Ishikawa (cell line): ENCODE results near the gene ACER3.

ENCODE experiments used
- CEBPB ChIP-seq: IDR thresholded peaks from 2 replicates; pipeline ENCODE4 v1.6.1; 2012
- CREB1 ChIP-seq: IDR thresholded peaks from 2 replicates; pipeline ENCODE4 v1.6.1; 2012; ENCODE audit warnings: low read depth
- EGR1 ChIP-seq: IDR thresholded peaks from 2 replicates; pipeline ENCODE4 v1.6.1; 2012
- EP300 ChIP-seq: IDR thresholded peaks from 2 replicates; pipeline ENCODE4 v1.6.1; 2012; ENCODE audit warnings: borderline replicate concordance
- FOXM1 ChIP-seq: IDR thresholded peaks from 2 replicates; pipeline ENCODE4 v1.6.1; 2012; ENCODE audit warnings: low read depth, borderline replicate concordance
- NFIC ChIP-seq: IDR thresholded peaks from 2 replicates; pipeline ENCODE4 v1.6.1; 2012
- RAD21 ChIP-seq: IDR thresholded peaks from 2 replicates; pipeline ENCODE4 v1.6.1; 2012; ENCODE audit warnings: low read depth
- TAF1 ChIP-seq: IDR thresholded peaks from 2 replicates; pipeline ENCODE4 v1.6.1; 2012; ENCODE audit warnings: low read depth, mild to moderate bottlenecking
- TCF12 ChIP-seq: IDR thresholded peaks from 2 replicates; pipeline ENCODE4 v1.6.1; 2012; ENCODE audit warnings: low read depth
- TEAD4 ChIP-seq: IDR thresholded peaks from 2 replicates; pipeline ENCODE4 v1.6.1; 2012
- YY1 ChIP-seq: IDR thresholded peaks from 2 replicates; pipeline ENCODE4 v1.6.1; 2012; ENCODE audit warnings: low read depth
- ZBTB7A ChIP-seq: IDR thresholded peaks from 2 replicates; pipeline ENCODE4 v1.6.1; 2012; ENCODE audit warnings: low read depth
- TF ChIP-seq, protein P1 (sequence below): IDR thresholded peaks from 2 replicates; pipeline ENCODE4 v1.6.1; 2012
- TF ChIP-seq, protein P2 (sequence below): IDR thresholded peaks from 2 replicates; pipeline ENCODE4 v1.6.1; 2012; ENCODE audit warnings: low read depth, mild to moderate bottlenecking
- TF ChIP-seq, protein P3 (sequence below): IDR thresholded peaks from 2 replicates; pipeline ENCODE4 v1.6.1; 2012

The ACER3 gene

DNA sequence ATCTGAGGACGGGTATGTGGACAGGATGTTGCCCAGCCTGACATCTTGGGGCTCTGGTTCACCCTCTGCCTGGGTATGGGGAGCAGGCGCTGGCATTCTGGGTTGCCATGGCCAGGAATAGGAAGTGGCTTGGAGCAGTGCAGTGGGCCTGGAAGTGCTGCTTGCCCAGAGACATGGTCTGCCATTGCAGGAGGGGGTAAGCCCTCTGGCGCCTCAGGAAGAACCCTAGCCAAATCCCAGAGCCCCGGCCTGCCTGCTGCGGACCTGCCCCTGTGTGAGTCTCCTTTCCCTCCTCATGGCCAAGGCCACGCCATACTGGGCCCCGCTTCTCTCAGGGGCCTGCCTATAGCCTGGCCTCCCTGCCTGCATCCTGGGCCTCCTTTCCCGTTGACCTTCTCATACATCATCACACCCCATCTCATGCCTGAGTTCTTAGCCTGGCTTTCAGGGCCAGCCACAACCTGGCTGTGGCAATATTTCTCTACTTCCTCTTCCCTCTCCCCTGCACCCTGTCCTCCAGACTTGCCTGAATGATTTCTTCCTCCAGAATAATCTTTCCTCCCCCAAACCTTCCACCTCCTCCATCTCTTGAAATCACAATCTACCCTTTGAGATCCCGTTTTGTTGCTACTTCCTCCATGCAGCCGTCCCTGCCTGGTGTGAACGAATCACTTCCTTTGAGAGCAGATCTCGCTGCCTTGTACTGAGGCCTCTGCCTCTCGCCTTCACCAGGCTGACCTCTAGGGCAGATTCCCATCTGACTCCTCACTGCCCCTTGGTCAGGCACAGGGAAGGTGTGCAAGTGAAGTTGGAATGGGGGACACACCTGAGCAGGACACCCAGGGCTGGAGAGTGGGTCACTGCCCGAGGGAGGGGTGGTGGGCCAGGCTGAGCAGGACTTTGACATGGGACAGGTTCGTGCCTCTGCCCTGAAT lies 211.2 kb downstream of the ACER3 start:
- TF ChIP-seq, protein P1, sequence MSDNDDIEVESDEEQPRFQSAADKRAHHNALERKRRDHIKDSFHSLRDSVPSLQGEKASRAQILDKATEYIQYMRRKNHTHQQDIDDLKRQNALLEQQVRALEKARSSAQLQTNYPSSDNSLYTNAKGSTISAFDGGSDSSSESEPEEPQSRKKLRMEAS = no peak
- TF ChIP-seq EGR1 (no peak), CREB1 (no peak)

DNA sequence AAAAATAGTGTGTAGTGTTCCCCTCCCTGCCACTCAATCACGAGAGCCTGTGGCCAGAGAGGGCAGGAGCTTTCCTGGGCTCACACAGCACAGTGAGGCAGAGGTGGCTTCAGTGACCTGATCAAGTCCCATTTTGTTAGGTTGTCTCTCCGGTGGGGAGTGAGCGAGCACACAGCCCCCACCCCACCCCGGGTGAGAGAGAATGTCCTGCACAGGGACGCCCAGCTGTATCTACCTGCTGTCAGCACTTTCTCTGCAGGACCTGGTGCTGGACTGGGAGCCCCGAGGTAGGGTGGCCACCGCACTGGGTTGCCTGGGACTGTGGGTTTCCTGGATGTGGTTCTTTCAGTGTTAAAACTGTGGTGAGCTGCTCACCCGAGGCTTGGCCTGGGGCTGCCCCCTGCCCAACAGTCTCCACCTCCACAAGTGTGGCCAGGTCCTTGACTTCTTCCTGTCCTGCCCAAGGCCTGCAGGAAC lies 212.2 kb downstream of the ACER3 start:
- no peak for TF ChIP-seq FOXM1
- TF ChIP-seq, protein P1 = no peak
- no peak for TF ChIP-seq CEBPB
- no peak for TF ChIP-seq RAD21
- no peak for TF ChIP-seq ZBTB7A

DNA sequence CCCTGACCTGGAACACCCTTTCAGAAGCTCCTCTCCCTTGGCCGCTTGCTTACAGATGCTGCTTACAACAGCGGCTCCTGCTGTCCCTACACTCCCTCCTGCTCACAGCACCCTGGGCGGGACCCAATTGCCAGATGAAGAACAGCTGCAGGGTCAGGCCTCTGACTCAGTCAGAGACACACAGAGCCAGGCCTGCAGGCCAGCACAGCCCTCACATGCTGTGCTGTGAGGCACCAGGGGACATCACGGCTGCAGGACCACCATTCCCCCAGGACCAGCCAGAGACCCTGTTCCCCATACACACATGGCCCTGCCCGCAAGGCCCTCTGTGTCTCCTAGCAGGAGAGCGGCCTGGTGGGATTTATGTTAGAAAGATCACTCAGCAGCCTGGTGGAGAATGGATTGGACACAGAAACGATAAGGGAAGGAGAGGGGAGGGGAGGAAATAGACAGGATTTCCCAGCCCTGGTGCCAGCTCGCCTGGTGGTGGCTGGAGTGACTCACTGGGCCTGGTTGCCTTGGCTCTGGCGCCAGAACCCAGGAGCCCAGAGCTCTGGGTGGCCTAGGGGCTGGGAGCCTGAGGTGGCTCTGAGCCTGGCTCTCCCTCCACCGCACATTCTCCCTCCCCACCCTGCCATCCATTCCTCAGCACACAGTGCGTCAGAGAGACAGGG lies 212.7 kb downstream of the ACER3 start:
- TF ChIP-seq EP300 (no peak), RAD21 (no peak), FOXM1 (no peak), TEAD4 (no peak)

DNA sequence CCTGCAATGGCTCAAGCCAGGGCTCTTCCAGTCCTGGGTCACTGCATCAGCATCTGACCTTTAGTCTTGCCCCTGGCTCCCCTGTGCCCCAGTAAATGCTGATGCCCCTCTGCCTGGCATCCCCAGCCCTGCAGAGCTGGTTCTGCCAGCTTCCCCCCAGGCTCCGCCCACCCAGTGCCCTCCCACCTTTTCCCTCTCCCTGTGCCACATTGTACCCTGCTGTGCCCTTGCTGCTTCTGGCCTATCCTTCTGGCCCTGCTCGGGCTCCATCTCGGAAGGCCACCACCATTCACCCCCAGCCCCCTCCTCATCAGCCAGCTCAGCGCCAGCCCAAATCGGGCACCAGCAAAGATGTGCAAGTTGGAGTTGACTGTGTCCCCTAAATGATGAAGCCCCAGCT lies 213.5 kb downstream of the ACER3 start:
- TF ChIP-seq ZBTB7A = no peak
- TF ChIP-seq, protein P1 = no peak
- TF ChIP-seq TCF12 = no peak
- TF ChIP-seq YY1 = no peak
- no peak for TF ChIP-seq TAF1
- no peak for TF ChIP-seq CEBPB

DNA sequence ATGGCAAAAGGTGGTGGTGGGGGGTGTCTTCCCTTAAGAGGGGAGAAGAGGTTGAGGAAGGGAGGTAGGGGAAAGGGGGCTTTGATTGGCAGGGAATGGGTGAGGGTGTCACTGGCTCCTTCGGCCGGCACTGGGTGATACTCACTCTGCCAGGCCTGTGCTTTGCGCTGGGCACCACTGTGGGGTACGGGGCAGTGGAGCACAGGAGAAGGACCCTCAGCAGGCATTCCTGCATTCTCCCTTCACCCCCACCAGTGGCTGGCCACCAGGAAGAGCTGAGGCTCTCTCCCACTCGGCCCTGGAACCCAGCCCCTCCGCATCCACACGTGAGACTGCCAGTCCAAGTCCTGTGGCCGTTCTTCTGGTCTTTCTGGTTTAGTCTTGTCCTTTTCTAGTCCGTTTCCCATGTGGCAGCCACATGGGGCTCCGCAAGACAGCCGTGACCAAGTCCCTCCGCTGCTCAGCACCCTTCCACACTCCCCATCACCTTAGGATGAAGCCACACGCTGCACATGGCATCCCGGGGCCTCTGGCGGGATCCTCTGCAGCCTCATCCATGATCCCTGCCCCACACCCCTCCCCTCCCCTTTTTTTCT lies 214.0 kb downstream of the ACER3 start:
- TF ChIP-seq YY1 (no peak), EP300 (no peak)

DNA sequence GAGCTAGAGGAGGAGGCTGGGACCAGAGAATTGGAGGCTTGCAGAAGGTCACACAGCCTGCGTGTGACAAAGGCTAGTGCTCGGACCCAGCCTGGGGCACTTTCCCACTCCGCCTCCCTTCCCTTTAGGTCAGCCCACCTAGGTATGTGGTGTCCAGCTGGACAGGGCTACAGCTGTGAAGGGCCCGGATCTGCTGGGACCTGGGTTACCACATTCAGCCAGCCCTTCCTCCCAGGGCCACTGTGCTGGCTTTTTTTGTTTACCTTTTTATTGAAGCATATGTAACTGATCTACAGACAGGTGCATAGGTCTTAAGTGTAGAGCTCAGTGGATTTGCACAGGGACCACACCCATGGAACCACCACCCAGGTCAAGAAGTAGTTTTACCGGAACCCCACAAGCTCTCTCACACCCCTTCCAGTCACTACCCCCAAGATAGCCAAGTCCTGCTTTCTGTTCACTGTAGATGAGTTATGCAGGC lies 214.7 kb downstream of the ACER3 start:
- TF ChIP-seq RAD21 = no peak
- TF ChIP-seq, protein P1 = no peak
- no peak for TF ChIP-seq FOXM1
- no peak for TF ChIP-seq NFIC
- TF ChIP-seq, protein P2, sequence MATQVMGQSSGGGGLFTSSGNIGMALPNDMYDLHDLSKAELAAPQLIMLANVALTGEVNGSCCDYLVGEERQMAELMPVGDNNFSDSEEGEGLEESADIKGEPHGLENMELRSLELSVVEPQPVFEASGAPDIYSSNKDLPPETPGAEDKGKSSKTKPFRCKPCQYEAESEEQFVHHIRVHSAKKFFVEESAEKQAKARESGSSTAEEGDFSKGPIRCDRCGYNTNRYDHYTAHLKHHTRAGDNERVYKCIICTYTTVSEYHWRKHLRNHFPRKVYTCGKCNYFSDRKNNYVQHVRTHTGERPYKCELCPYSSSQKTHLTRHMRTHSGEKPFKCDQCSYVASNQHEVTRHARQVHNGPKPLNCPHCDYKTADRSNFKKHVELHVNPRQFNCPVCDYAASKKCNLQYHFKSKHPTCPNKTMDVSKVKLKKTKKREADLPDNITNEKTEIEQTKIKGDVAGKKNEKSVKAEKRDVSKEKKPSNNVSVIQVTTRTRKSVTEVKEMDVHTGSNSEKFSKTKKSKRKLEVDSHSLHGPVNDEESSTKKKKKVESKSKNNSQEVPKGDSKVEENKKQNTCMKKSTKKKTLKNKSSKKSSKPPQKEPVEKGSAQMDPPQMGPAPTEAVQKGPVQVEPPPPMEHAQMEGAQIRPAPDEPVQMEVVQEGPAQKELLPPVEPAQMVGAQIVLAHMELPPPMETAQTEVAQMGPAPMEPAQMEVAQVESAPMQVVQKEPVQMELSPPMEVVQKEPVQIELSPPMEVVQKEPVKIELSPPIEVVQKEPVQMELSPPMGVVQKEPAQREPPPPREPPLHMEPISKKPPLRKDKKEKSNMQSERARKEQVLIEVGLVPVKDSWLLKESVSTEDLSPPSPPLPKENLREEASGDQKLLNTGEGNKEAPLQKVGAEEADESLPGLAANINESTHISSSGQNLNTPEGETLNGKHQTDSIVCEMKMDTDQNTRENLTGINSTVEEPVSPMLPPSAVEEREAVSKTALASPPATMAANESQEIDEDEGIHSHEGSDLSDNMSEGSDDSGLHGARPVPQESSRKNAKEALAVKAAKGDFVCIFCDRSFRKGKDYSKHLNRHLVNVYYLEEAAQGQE = no peak
- TF ChIP-seq, protein P3, sequence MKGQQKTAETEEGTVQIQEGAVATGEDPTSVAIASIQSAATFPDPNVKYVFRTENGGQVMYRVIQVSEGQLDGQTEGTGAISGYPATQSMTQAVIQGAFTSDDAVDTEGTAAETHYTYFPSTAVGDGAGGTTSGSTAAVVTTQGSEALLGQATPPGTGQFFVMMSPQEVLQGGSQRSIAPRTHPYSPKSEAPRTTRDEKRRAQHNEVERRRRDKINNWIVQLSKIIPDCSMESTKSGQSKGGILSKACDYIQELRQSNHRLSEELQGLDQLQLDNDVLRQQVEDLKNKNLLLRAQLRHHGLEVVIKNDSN = no peak
- TF ChIP-seq EGR1 = no peak
- TF ChIP-seq TEAD4 = no peak
- TF ChIP-seq ZBTB7A = no peak
- TF ChIP-seq TAF1 = no peak
- TF ChIP-seq YY1 = no peak
- no peak for TF ChIP-seq EP300
- no peak for TF ChIP-seq CREB1
- TF ChIP-seq CEBPB = no peak
- TF ChIP-seq TCF12 = no peak
